Left colon (tissue), 2 donors: ENCODE results near the gene IMPDH1. TPM values are rescaled to one million over a fixed set of nuclear protein-coding genes. Genes with fewer than 3 reads are reported as not detected.
A peak's percentile ranks its signal among the peaks of the same experiment; 100 is the strongest.

Experiments
- ATAC-seq: fragments of 200-7000 bp; cut with Tn5 transposase; one replicate; pipeline ENCODE4 v1.9.1; 2020; ENCODE audit warnings: mild to moderate bottlenecking, moderate library complexity
- DNase-seq, 2 donors: peaks; one replicate each; pipeline ENCODE4 v3.0.0-alpha.2; 2020
- intact Hi-C, 2 donors: fragments of 100-400 bp; cut with DNase I in 1 of 2; cut with micrococcal nuclease in 1 of 2; formaldehyde crosslinking; loops; one replicate each; pipeline versions ENCODE4 v1.11.2 to v1.14.0; 2022; cut with DNase I, micrococcal nuclease
- total RNA-seq, 2 donors: library from RNA; stranded (reverse); fragmentation: NEBNext Ultra II Directional; extraction: Animal tissue kit (Norgen Biotek cat#: 25700); gene quantifications; one replicate each; pipeline ENCODE4 v1.2.1, GENCODE V29; 2021
- donor health status: DM: no; HTN: no; CAD: no.
- donor health status: DM: yes; HTN: yes; CAD: no.

IMPDH1 gene
- total RNA-seq, 2 donors from 2014 or later = 29.0 to 31.2 TPM

- ATAC-seq (no peak), DNase-seq (no peak)
- intact Hi-C loops = no loop called here
These were observed 16.1 kb downstream of the IMPDH1 start for GRCh38 chr7:128393526-128394330.

- intact Hi-C loops = no loop called here
- no peak for ATAC-seq
- no peak for DNase-seq
These were observed 17.1 kb downstream of the IMPDH1 start for GRCh38 chr7:128392446-128393327.

GRCh38 chr7:128391805-128392204 lies 18.0 kb downstream of the IMPDH1 start:
- DNase-seq (no peak), ATAC-seq (no peak)
- intact Hi-C loops = no loop called here

- DNase-seq = no peak
- no peak for ATAC-seq
- intact Hi-C loops = no loop called here
These were observed 18.8 kb downstream of the IMPDH1 start for GRCh38 chr7:128390871-128391565.

- ATAC-seq (peak; percentile 26), DNase-seq (no peak)
- intact Hi-C loops = loop anchor here in 1 of 2 donors (5.0 kb wide), 1 partner anchor 42 kb away; no protein-coding TSS in a partner anchor
These were observed 20.0 kb downstream of the IMPDH1 start for GRCh38 chr7:128389618-128390329.

- intact Hi-C loops = loop anchor here in 1 of 2 donors (5.0 kb wide), 1 partner anchor 42 kb away; no protein-coding TSS in a partner anchor
- DNase-seq (no peak), ATAC-seq (no peak)
These were observed 20.6 kb downstream of the IMPDH1 start for GRCh38 chr7:128389085-128389617.

GRCh38 chr7:128388145-128388485 lies 21.7 kb downstream of the IMPDH1 start:
- ATAC-seq = no peak
- no peak for DNase-seq
- intact Hi-C loops = loop anchor here in 1 of 2 donors (5.0 kb wide), 1 partner anchor 41 kb away; no protein-coding TSS in a partner anchor

- ATAC-seq (peak; percentile 71), DNase-seq (peak; percentile 55 to 78)
- intact Hi-C loops = loop anchor here in 1 of 2 donors (5.0 kb wide), 1 partner anchor 40 kb away; no protein-coding TSS in a partner anchor
These were observed 22.3 kb downstream of the IMPDH1 start for GRCh38 chr7:128387216-128388144.

GRCh38 chr7:128385988-128386925 lies 23.5 kb downstream of the IMPDH1 start:
- ATAC-seq (no peak), DNase-seq (no peak)
- intact Hi-C loops = loop anchor here in 1 of 2 donors (5.0 kb wide), 1 partner anchor 39 kb away; no protein-coding TSS in a partner anchor

GRCh38 chr7:128384726-128385125 lies 25.1 kb downstream of the IMPDH1 start:
- intact Hi-C loops = loop anchor here in 1 of 2 donors (5.0 kb wide), 1 partner anchor 37 kb away; no protein-coding TSS in a partner anchor
- DNase-seq = no peak
- no peak for ATAC-seq

GRCh38 chr7:128383776-128384175 lies 26.0 kb downstream of the IMPDH1 start:
- intact Hi-C loops = no loop called here
- ATAC-seq = no peak
- DNase-seq = no peak

- DNase-seq (peak in 1 of 2 donors; percentile 29), ATAC-seq (peak; percentile 48)
- intact Hi-C loops = no loop called here
These were observed 28.5 kb downstream of the IMPDH1 start for GRCh38 chr7:128381161-128381821.

- no peak for ATAC-seq
- intact Hi-C loops = no loop called here
- no peak for DNase-seq
These were observed 29.2 kb downstream of the IMPDH1 start for GRCh38 chr7:128380483-128381106.

- ATAC-seq (no peak), DNase-seq (no peak)
- intact Hi-C loops = no loop called here
These were observed 29.8 kb downstream of the IMPDH1 start for GRCh38 chr7:128379900-128380479.

GRCh38 chr7:128378637-128379036 lies 31.1 kb downstream of the IMPDH1 start:
- no peak for DNase-seq
- ATAC-seq = no peak
- intact Hi-C loops = no loop called here
